Fibroblast of upper back skin (primary cell): ENCODE measurements around the gene NPIPB9.
"Not testable (repeated sequence)": the region's sequence is repeated elsewhere in the genome, so short reads cannot be mapped to it uniquely, and the experiment has no call there.

Experiments used
- DNase-seq: peaks from one replicate; pipeline ENCODE4 v3.0.0-alpha.2; 2013

NPIPB9 gene

DNA sequence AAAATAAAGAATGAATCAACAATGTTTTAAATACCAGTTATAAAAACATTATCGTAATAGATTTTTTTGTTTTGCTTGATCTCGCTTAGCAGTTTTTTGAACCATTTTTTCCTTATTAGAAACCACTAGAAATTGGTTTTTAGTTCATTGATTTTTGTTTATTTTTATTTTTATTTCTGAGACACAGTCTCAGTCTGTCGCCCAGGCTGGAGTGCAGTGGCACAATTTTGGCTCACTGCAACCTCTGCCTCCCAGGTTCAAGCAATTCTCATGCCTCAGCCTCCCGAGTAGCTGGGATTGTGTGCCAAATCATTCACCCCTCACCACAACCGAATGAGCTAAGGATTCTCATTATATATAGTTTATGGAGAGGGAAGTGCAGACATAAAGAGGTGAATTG lies at the start of gene NPIPB9:
TSS of gene NPIPB9 (plus strand) at position 301 of the 400 bp plus-strand sequence.
- DNase-seq = not testable (repeated sequence)

GRCh38 chr16:28704246-28704645 lies 47.3 kb upstream of the NPIPB9 start:
- not testable (repeated sequence) for DNase-seq

GRCh38 chr16:28711220-28712083 lies 40.1 kb upstream of the NPIPB9 start, which contains the start of gene EIF3C:
Gene EIF3C (plus strand): TSS chr16:28711464. CDS start chr16:28711687, 223 bp downstream.
- DNase-seq = not testable (repeated sequence)

GRCh38 chr16:28722852-28723650 lies 28.5 kb upstream of the NPIPB9 start:
- not testable (repeated sequence) for DNase-seq

DNA sequence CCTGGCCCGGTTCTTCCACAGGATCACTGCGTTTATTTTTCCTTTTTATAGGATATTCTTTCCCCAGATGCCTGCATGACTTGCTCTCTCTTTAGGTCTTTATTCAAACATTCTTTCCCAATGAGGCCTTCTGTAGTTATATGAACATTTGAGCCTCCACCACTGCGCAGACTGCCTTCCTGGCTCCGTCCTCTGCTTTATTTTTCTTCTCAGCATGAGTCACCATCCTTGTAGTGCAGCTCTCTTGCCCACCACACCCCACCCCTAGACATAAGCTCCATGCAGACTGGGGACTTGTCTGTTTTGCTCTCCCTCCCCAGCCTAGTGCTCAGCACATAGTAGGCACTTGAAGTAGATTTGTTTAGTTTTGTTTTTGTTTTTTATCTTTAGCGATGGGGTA lies 20.3 kb upstream of the NPIPB9 start:
- DNase-seq = not testable (repeated sequence)

DNA sequence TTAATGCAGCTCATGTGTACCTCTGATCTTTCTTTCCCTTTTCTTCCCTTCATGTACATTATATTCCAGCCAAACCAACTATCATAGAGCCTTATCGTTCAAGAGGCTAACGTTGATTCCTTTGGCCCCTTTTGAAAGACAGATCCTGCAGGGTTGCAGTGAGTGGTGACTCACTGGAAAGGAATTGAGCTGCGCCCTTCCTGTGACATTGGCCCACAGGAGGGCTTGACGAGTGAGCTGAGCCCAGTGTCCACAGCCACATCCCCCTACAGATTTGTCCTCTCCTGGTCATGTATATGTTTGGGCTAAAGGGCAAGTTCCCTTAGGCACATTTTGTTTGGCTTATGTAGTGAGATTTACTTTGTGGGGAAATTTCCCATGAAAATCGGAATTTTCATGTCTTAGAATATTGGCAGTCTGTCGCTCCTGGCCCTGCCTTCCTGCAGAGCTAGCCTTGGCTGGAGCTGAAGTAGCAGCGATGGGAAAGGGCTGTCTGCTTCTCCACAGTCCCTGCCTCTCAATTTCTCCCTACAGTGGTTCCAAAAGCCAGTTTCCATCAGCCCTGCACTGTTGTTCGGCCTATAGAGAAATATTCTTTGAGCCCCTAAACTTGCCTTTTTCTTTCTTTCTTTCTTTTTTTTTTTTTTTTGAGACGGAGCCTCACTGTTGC lies 19.0 kb upstream of the NPIPB9 start:
- DNase-seq = not testable (repeated sequence)

GRCh38 chr16:28739787-28740186 lies 11.8 kb upstream of the NPIPB9 start:
- not testable (repeated sequence) for DNase-seq

DNA sequence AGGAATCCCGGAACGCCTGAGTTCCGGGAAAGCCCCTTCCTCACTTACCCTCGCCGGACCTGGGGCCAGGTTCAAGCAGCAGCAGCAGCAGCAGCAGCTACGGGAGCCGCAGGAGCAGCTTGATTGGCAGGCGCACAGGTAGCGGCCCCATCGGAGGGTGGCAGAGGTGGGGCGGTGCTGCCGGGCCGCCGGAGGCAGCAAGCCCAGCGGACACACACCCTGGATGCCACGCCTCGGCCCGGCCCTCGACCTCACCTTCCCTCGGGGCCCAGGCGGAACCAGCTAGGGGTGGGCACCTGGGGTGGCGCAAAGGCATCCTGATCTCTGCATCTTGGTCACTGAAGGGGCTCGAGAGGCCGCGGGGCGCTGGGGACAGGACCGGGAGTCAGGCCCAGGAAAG lies 11.0 kb upstream of the NPIPB9 start:
- not testable (repeated sequence) for DNase-seq

GRCh38 chr16:28741295-28741694 lies 10.3 kb upstream of the NPIPB9 start:
- DNase-seq = not testable (repeated sequence)

DNA sequence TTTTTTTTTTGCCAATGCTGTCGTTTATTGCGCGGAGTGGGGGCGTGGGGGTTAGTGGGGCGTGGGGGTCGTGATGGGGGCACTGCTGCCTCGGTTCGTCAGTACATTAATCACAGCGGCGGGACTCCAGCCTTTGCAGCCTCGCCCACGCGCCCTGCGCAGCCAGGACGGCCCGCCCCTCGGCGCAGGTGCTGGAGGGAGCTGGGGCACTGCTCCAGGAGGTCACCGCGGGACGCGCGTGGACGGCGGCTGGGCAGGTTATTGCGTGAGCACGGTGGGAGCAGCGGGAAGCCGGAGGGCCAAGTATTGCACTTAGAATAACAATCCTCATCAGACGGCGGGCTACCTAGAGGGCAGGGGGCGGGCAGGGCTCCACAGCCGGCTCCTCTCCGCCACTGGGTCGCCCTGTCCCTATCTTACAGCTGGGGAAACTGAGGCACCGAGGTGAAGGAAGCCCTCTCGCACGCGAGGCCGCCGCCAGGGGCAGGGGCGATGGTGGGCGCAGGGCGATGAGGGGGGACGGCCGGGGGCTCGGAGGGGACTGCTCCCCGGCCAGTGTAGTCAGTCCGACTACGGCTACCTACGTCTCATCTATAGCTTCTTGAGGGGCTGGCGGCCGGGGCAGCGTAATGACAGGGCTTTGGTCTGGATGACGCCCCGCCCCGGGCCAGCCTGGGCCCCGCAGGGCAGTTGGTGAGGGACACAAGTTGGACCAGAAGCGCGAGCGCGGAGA lies 4.8 kb upstream of the NPIPB9 start:
- not testable (repeated sequence) for DNase-seq

DNA sequence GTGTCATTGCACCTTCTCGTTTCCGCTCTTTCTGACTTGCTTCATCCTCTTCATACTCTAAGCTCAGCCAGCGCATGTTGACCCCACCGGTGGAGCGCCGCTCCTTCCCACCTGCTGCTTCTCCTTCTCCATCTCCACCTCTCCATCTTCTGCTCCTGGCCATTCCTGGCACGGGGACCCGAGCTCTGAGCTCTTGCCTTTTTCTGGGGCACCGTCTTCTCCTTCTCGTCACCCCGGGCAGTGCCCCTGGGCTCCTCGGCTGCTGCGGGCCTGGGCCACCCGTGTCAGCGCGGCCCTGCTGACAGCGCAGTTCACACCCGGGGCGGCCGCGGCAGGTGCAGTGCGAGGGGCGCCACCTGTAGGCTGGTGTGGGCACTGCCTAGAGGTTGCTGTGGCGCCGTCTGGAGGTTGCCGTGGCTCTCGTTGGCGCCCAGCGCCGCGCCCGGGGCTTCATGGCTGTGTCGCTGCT lies 1.6 kb upstream of the NPIPB9 start:
- DNase-seq = not testable (repeated sequence)

DNA sequence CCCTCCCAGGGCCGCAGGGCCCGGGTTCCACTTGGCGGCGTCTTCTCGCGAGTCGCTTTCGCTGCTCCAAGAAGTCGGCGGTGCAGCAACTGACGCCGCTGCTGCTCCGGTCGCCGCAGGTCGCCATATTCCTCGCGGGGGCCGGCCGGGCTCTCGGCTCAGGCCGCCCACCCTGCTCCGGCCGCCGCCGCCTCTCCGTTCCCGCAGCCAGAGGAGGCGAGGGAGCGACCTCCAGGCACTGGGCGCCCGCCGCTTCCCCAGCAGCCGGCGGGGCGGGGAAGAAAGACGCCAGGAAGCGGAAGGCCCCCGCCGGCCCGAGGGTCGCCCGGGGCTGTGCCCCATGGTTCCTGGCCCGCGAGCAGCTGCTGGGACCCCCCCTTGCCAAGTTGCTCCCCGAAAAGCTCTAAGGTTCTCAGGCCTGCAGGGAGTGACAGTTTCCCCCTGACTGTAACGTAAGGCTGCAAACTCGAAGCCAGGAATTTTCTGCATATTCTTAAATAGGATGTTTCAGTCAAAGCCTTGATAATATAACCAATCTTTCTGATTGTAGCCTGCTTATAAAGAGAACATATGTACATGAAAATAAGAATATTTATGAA lies 1.0 kb upstream of the NPIPB9 start:
- not testable (repeated sequence) for DNase-seq

DNA sequence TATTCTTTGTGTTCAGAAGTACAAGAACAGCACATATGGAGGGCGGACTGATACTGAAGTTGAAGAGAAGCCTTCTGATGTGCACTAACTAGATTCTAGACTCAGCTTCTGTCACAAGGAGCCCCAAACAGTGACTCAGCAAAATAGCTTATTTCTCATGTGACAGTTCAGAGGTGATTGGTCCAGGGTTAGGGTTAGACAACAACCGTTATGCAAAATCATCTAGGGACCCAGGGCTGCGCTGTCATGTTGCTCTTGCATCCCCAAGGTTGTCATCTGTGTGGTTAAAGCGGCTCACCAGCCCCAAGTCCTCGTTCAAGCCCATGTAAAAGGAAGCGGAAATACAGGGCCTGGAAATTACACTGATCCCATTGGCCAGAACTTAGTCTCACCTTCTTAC lies 30.1 kb downstream of the NPIPB9 start:
- not testable (repeated sequence) for DNase-seq

DNA sequence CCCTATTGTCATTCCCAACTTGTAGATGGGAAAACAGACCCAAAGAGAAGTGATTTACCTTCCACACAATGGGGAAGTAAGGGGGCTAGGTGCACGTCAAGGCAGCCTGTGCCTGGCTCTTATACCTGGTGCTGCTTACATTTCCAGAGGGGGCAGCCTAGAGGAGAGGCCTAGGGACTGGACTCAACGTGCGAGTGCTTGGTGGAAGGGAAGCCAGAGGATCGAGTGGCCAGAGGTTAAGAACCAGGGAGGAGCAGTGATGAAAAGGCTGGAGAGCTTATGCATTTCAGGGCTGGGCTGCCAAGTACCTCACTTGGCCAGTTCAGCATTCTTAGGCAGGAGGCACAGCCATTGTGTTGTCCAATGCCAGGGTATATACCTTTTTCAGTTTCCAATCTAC lies 30.8 kb downstream of the NPIPB9 start:
- DNase-seq = not testable (repeated sequence)

- DNase-seq = peak; percentile 72
These were observed 50.8 kb downstream of the NPIPB9 start for GRCh38 chr16:28802235-28803019.

DNA sequence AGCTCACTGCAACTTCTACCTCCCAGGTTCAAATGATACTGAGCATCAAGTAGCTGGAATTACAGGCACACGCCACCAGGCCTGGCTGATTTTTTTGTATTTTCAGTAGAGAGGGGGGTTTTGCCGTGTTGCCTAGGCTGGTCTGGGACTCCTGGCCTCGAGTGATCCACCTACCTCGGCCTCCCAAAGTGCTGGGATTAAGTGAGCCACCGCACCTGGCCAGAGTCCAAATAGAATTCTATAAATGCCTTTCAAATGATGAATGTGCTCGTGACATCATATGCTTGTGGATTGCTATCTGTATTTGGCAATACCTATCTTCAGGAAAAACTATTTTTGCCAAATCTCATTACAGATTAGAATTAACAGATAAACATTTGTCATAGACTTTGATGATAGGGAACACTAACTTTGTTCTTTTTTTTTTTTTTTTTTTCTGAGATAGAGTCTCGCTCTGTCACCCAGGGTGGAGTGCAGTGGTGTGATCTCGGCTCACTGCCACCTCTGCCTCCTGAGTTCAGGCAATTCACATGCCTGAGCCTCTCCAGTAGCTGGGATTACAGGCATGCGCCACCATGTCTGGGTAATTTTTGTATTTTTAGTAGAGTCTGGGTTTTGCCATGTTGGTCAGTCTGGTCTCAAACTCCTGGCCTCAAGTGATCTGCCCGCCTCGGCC lies 56.0 kb downstream of the NPIPB9 start:
- not testable (repeated sequence) for DNase-seq

DNA sequence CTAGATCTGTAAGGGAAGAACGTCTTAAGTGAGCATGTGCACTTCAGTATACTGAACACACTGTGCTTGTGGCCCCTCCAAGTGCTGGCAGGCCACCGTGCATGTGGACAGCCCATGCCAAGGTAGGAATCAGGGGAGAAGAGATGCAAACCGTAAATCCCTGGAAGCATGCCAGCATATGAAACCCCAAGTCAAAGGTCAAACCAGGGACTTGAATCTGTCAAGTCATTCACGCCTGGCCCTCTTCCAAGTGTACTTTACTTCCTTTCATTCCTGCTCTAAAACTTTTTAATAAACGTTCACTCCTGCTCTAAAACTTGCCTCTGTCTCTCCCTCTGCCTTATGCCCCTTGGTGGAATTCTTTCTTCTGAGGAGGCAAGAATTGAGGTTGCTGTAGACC lies 68.4 kb downstream of the NPIPB9 start:
- DNase-seq = no peak

- not testable (repeated sequence) for DNase-seq
These were observed 69.0 kb downstream of the NPIPB9 start for GRCh38 chr16:28820546-28820945.

DNA sequence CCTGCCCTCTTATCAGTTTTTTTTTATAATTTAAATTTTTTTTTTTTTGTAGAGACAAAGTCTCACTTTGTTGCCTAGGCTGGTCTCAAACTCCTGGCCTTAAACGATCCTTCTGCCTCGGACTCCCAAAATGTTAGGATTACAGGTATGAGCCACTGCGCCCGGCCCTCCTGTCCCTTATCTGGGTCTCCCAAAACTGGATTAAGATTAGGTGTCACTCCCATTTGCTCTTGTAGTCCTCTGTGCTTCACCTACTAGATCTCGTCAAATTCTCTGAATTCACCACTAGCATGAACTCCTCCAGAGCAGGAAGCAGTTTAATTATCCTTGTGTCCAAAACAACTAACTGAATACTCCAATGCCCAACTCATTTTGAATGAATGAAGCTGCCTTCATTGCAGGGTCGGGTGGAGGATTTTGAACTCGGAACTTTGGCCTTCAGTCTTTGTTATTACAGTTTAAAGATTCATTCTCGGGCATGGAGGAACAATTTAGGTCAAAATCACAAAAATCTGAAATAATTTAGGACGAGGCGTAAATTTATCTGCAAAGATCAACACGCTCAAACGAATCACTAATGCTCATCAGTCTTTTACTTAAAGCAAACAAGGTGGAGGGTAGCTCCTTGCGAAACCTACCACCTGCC lies 70.4 kb downstream of the NPIPB9 start:
- no peak for DNase-seq
